GM10847 (cell line): Measurements from ENCODE around the gene SIX1.

Experiments used
- POLR2A ChIP-seq: IDR thresholded peaks from 2 replicates; pipeline ENCODE4 v1.6.1; 2011; ENCODE audit not compliant: insufficient read length; ENCODE audit errors: extremely low read depth

The SIX1 gene

GRCh38 chr14:60657456-60658210, 8.4 kb upstream of the SIX1 start:
- no peak for TF ChIP-seq POLR2A

DNA sequence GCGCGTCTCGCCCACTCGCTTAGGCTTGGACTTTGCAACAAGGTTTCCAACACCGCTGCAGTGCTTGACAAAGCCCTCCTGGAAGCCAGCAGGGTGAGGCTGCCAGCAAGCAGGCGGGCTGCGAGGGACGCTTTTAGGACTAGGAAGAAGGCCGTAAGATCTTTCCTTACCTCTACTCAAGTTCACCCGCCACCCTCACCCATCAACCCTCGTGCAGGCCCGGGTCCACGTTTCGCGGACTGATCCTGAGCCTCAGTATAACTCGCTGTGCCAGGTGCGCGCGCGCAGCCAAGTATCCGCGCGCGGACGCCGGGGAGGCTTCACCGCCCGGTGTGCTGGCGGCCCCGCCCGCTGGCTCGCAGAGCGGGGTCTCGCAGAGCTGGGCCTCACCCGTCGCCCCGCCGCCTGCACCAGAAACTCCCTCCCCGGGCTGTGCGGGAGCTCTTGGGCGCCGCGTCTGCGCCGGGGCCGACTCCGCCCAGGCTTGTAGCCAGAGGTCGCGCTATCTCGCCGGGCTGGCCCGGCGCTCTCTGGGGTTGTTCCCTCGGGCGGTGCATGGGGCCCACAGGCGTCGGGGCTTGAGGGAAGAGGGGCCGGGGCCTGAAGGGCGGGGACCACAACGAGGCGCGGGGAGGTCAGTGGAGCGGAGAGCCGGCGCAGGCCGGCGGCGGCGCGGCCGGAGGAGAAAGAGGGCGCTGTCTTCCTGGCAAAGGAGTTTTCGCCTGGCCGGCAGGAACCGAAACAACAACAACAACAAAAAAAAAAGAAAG, 7.6 kb upstream of the SIX1 start:
- no peak for TF ChIP-seq POLR2A

GRCh38 chr14:60655898-60656685, 6.8 kb upstream of the SIX1 start:
- no peak for TF ChIP-seq POLR2A

- no peak for TF ChIP-seq POLR2A
Observed at GRCh38 chr14:60655119-60655897, 6.0 kb upstream of the SIX1 start.

DNA sequence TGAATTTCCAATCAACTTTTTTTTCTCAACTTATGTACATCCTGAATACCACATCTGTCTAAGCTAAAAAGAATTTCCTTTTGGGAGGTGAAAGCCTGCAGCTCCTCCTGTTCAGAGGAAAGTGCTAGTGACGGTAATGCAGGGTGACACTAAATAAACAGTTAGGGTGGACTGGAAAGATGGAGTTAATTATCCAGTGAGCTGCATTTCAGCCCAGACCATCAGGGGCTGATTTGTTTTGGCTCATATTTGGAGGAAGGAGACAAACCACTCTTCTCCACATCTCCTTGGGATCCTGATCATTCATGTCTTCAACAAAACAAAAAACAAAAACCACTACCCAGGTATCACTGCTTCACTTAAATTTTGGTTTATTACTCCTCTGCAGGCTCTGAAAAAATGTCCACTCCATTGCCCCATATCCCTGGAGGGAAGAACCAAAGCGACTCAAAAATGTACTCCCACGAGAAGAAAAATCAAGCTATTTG, 5.1 kb upstream of the SIX1 start:
- no peak for TF ChIP-seq POLR2A

DNA sequence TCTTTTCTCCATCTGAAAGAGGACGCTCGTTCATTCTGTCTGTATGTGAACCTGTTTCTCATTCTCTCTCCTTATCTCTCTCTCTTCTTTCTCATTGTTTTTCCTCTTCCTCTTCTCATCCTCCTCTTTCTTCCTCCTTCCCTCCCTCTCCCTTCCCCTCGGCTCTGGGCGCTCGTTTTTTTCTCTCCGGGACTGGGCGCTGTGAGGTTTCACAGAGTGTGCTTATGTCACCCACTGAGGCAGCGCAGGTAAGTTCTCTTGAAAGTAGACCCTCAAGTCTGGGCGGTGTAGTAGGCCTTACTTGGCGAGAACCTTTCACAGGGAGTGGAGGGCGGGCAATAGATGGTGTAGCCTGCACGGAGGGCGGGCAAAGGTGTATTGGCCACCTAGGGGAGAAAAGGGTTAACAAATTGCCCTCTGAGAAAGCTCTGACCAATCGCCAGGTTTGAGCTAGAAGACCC, 4.5 kb upstream of the SIX1 start:
- TF ChIP-seq POLR2A, result no peak

DNA sequence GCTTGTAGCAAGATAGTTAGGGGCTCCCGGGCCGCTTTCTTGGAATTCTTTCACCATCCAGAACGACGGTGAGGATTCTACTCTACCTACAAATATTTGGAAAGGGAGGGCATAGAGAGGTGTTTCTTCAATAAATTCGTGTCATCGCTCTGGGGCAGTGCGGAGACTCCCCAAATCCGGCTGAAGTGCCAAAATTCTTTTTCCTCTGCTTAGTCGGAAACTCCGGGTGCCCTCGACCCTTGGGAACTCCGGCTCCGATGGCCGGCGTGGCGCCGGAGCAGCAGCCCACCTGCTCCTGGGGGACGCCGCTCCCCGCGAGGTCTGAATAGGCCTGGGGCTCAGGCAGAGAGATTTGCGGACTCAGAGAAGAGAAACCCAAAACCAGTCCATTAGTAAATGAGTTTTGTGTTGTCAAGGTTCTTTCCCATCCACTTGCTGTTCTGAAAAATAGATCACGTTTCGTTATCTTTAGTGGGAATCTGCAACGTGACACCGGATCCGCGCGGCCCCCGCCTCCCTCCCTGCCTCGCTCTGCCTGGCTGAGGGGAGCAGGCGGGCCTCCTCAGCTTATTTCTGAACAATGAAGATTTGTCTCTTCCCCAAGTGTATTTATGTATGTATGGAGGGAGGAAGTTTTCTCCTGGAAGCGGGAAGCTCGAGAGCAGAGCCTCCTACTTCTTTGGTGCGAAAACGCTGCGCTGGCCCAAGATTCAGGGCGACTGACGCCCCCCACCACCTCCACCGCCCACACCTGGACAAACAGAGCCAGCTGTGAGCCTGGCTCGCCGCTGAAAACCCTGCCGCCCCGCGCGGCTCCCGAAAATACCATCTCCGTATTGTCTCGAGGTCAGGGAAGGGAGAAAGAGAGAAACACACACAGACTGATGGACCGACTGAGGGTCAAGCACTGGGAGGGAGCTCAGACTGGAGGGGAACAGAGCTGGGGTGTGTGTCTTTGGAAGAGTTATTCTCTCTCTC, 3.7 kb upstream of the SIX1 start:
- no peak for TF ChIP-seq POLR2A

DNA sequence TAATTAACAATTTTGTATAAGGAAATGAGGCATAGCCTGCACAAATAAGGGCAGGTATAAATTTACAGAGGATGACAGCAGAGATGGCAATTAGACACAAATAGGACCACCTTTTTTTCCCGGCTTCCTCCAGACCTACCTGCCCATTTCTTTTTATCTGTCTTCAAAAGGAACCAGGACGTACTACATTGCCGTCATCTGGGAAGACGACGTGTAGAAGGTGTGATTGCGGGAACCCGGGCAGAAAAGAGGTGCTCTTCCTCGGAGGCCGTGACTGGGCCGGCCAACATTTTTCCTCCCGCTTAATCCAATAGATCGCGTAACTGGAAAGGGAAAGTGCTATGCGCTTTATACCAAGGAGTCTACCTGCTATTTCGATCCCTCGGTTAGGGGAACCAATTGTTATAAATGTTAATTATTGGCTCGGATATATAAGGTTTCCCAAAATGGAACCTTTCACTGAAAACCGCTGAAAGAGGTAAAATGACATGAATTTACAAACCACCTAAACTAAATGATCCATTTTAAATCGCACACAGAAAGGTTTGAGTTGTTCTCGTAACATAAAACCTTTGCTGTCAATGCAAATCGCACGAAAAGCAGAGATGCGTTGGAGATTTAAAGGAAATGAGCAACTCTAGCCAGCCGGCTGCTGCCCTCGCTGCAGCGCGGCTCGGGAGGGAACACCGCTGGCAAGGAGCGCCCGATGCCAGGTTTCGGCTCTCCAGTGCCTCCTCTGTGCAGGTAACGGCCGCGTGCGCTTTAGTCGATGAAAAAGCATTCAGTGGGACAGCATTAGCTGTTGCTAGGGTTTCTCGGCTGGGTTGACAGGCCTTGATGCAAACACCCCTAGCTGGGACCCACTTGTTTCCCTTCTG, 2.8 kb upstream of the SIX1 start:
- no peak for TF ChIP-seq POLR2A

- TF ChIP-seq POLR2A, result no peak
Observed at GRCh38 chr14:60651086-60651795, 2.0 kb upstream of the SIX1 start.

DNA sequence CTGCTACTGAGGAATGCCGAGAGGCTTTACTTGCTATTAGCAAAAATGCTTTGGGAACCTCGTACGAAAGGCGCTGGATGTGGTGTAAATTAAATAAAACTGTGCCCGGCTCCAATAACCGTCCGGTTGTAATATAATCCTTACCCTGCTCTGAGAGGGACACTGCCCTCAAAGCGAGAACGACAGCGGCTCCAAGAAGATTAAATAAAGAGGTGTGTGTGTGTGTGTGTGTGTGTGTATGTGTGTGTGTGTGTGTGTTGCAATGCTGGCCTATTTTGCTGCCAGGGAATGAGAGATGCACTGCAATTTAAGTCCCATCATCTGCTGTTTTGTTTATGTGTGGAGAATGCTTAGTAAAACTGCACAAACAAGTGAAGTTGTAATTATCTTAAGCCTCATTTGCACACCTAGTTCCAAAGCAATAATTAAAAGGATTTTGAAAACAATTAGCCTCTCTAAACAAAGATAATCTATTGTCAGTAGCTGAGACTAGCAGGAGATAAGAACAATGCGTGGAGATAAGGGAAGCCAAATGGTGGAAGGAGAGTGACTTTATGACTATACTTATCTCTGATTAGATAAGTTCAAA, 1.2 kb upstream of the SIX1 start:
- TF ChIP-seq POLR2A, result no peak

DNA sequence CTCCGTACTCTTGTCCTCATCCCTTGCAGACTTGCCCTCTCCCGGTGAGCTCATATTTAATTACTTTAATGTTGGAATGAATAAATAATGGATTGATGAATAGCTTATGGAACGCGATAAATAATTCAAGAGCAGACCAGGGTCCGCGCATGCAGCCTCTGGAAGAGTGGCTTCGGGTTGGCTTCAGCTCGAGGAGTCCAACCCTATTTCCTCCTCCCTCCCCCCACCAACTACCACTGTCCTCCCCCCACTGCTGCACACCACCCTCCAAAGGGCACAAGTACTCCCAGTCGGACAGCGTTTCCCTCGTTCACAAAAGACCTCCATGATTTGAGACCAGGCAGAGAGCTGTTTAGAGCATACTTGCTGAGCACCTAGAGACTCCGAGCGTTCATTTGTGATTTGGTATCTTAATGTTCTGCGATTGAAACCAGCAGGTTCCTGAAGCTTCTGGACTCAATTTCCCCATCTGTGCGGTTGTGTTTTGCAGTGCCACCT, 647 bp upstream of the SIX1 start:
- no peak for TF ChIP-seq POLR2A

DNA sequence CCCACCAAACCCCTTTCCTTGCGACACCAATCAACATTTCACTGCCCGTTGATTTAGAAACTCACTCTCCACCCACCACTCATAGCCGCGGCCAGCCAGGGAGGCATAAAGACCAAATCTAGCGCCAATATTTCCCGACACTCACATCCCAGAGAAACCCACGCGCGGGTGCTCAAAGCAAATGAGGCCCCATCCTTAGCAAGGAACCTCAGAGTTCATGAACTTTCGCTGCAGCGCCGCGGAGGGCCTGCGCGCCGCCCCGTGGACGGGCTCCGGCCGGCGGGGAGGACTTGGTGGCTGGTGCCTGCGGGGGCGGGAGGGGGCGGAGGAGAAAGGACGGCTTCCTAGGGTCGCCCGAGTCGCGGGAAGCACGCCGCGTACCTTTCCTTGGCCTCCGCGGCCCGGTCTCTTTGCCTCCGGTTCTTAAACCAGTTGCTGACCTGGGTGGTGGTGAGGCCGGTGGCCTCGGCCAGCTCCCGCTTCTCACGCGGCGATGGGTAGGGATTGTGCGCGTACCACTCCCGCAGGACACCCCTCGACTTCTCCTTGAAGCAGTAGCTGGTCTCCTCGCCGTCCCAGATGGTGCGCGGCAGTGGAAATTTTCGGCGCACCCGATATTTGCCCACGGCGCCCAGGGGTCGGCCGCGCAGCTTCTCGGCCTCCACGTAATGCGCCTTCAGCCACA, 886 bp downstream of the SIX1 start:
- TF ChIP-seq POLR2A, result no peak
